ENCODE results near the gene PGBD1.
"Not testable (repeated sequence)": the region's sequence is repeated elsewhere in the genome, so short reads cannot be mapped to it uniquely, and the experiment has no call there.

The PGBD1 gene

DNA sequence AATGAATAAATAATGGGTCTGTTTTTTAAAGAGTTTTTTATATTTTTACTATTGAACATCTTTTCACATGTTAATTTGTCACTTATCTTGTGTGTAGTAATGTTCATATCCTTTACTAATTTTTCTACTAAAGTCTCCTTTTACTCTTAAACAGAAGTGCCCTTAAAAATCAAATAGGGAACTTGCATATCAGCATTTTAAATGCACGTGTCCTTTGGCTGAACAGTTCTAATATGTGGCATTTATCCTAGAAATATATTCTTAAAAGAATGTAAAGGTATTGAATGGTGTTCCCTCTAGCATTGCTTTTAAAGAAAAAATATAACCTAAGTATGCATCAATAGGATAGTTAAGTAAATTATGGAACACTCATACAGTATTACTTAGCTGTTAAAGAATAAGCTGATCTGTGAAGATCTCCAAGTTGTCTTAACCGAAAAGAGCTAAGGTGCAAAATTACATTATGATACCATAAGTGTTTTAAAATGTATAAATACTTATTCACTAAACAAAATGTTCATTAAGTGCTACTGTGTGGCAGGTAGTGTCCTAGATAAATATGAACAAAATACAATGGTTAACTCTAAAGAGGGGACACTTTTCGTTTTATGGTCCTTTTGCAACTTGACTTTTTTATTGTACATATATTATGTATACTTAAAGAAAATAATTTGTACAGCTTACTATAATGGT is 631 bp upstream of the PGBD1 start:
- no peaks in the 10 kb centered on the region for H3K27me3 ChIP-seq (ENCODE audit: control insufficient read depth, insufficient read depth, low read length)
- H3K4me3 ChIP-seq (ENCODE audit: low read length) = peak overlapping the region; percentile 79
- no peak overlapping the region for H3K27ac ChIP-seq (ENCODE audit: low read length)
- no peaks in the 10 kb centered on the region for H3K4me1 ChIP-seq (ENCODE audit: control insufficient read depth, low read depth, low read length)
- H3K36me3 ChIP-seq (ENCODE audit: control insufficient read depth, low read depth, low read length) = peaks cover 28% of the 10 kb centered on the region
- peak overlapping the region; percentile 71 for H3K9ac ChIP-seq (ENCODE audit: low read length)
- H3K9me3 ChIP-seq (ENCODE audit: control insufficient read depth, low read depth, low read length) = no peaks in the 10 kb centered on the region

DNA sequence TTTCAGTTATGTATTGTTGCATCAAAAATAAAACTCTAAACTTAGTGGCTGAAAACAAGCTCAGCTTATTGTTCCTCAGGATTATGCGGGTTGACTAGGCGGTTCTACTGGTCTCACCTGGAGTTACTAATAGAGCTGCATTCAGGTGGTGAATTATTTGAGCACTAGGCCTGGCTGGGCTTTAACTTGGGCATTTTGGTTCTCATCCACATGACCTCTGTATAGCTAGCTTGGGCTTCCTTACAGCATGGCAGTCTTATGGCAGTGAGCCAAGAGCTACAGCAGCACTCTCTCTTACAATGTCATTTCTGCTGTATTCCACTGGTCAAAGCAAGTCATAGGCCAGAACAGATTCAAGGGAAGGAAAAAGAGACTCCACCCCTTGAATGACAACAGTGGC is 1.6 kb downstream of the PGBD1 start:
- Histone ChIP-seq H3K36me3 (ENCODE audit: control insufficient read depth, low read depth, low read length) (peaks cover 31% of the 10 kb centered on the region), H3K4me1 (ENCODE audit: control insufficient read depth, low read depth, low read length) (no peaks in the 10 kb centered on the region), H3K4me3 (ENCODE audit: low read length) (peak overlapping the region; percentile 79), H3K9me3 (ENCODE audit: control insufficient read depth, low read depth, low read length) (no peaks in the 10 kb centered on the region), H3K27me3 (ENCODE audit: control insufficient read depth, insufficient read depth, low read length) (no peaks in the 10 kb centered on the region), H3K27ac (ENCODE audit: low read length) (no peak overlapping the region), H3K9ac (ENCODE audit: low read length) (no peak overlapping the region)

DNA sequence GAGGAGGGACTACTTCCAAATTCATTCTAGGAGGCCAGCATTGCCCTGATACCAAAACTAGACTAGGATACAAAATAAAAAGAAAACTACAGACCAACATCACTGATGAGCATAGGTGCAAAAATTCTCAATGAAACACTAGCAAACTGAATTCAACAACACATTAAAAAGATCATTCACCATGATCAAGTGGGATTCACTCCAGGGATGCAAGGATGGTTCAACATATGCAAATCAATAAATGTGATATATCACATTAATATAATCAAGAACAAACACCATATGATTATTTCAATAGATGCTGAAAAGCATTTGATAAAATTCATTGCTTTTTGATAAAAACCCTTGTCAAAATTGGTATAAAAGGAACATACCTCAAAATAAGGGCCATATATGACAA is 10.2 kb downstream of the PGBD1 start:
- no peaks in the 10 kb centered on the region for H3K4me1 ChIP-seq (ENCODE audit: control insufficient read depth, low read depth, low read length)
- no peak overlapping the region for H3K9ac ChIP-seq (ENCODE audit: low read length)
- no peak overlapping the region for H3K4me3 ChIP-seq (ENCODE audit: low read length)
- no peaks in the 10 kb centered on the region for H3K27me3 ChIP-seq (ENCODE audit: control insufficient read depth, insufficient read depth, low read length)
- peaks cover 23% of the 10 kb centered on the region for H3K36me3 ChIP-seq (ENCODE audit: control insufficient read depth, low read depth, low read length)
- H3K9me3 ChIP-seq (ENCODE audit: control insufficient read depth, low read depth, low read length) = no peaks in the 10 kb centered on the region
- H3K27ac ChIP-seq (ENCODE audit: low read length) = no peak overlapping the region

DNA sequence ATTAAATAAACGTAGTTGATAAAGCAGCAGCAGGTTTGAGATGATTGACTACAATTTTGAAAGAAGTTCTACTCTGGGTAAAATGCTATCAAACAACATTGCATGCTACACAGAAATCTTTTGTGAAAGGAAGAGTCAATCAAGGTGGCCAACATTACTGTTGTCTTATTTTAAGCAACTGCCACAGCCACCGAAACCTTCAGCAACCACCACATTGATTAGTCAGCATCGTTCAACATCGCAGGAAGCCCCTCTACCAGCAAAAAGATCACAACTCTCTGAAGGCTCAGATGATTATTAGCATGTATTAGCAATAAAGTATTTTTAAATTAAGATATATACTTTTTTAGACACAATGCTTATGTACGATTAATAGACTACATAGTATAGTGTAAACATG is 14.0 kb downstream of the PGBD1 start:
- Histone ChIP-seq H3K27me3 (ENCODE audit: control insufficient read depth, insufficient read depth, low read length) (no peaks in the 10 kb centered on the region), H3K9ac (ENCODE audit: low read length) (no peak overlapping the region), H3K9me3 (ENCODE audit: control insufficient read depth, low read depth, low read length) (no peaks in the 10 kb centered on the region), H3K27ac (ENCODE audit: low read length) (no peak overlapping the region), H3K4me3 (ENCODE audit: low read length) (no peak overlapping the region), H3K4me1 (ENCODE audit: control insufficient read depth, low read depth, low read length) (no peaks in the 10 kb centered on the region), H3K36me3 (ENCODE audit: control insufficient read depth, low read depth, low read length) (peaks cover 5% of the 10 kb centered on the region)

DNA sequence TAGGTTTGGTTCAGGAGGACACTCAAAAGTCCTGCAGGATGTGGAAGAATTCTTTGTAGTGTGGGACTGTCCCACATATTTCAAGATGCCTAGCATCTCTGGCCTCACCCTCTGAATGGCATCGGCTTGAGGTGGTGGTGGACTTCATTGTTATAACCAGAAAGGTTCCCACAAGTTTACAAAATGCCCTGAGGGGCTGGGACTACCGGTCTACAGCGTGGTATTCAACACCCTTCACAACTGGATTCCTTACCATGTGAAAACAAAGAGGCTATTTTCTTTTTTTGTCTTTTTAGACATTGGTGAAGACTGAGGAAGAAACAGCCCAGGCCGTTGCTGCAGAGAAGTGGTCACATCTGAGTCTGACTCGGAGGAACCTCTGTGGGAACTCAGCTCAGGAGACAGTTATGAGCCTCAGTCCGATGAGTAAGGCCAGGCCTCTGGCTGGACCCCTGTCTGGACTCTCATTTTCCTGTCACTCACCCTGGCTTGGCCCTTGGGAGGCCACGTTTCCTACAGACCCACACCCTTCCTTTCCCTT is 15.2 kb downstream of the PGBD1 start:
- H3K4me3 ChIP-seq (ENCODE audit: low read length) = no peak overlapping the region
- H3K36me3 ChIP-seq (ENCODE audit: control insufficient read depth, low read depth, low read length) = peaks cover 10% of the 10 kb centered on the region
- H3K27ac ChIP-seq (ENCODE audit: low read length) = no peak overlapping the region
- H3K9me3 ChIP-seq (ENCODE audit: control insufficient read depth, low read depth, low read length) = no peaks in the 10 kb centered on the region
- no peaks in the 10 kb centered on the region for H3K4me1 ChIP-seq (ENCODE audit: control insufficient read depth, low read depth, low read length)
- H3K9ac ChIP-seq (ENCODE audit: low read length) = no peak overlapping the region
- H3K27me3 ChIP-seq (ENCODE audit: control insufficient read depth, insufficient read depth, low read length) = no peaks in the 10 kb centered on the region

DNA sequence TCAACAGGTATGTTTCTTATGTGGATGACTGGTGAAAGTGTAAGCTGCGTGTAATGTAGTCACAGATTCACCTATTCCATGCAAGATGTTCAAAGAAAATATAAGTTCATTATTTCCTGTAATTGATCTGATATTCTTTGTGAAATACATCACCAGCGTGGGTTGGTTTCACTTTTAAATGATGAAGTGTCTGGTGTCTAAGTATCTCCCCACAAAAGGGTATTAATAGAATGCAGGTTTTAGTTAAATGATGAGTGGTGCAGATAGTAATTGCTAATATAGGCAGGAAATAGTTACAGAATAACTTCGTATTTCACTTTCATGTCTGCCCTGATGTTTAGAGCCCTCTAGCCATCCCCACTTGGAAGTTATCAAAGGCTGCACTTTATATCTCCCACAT is 22.2 kb downstream of the PGBD1 start:
- Histone ChIP-seq H3K9ac (ENCODE audit: low read length) (no peak overlapping the region), H3K4me3 (ENCODE audit: low read length) (no peak overlapping the region), H3K27ac (ENCODE audit: low read length) (no peak overlapping the region), H3K9me3 (ENCODE audit: control insufficient read depth, low read depth, low read length) (no peaks in the 10 kb centered on the region), H3K4me1 (ENCODE audit: control insufficient read depth, low read depth, low read length) (no peaks in the 10 kb centered on the region), H3K36me3 (ENCODE audit: control insufficient read depth, low read depth, low read length) (peaks cover 7% of the 10 kb centered on the region), H3K27me3 (ENCODE audit: control insufficient read depth, insufficient read depth, low read length) (no peaks in the 10 kb centered on the region)

DNA sequence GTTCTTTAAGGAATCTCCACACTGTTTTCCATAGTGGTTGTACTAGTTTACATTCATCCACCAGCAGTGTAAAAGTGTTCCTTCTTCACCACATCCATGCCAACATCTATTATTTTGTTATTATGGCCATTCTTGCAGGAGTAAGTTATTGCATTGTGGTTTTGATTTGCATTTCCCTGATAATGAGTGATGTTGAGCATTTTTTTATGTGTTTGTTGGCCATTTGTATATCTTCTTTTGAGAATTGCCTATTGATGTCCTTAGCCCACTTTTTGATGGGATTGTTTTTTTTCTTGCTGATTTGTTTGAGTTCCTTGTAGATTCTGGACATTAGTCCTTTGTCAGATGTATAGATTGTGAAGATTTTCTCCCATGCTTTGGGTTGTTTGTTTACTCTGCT is 25.0 kb downstream of the PGBD1 start:
- H3K4me1 ChIP-seq (ENCODE audit: control insufficient read depth, low read depth, low read length); H3K27ac ChIP-seq (ENCODE audit: low read length); H3K4me3 ChIP-seq (ENCODE audit: low read length); H3K9me3 ChIP-seq (ENCODE audit: control insufficient read depth, low read depth, low read length); H3K27me3 ChIP-seq (ENCODE audit: control insufficient read depth, insufficient read depth, low read length); H3K36me3 ChIP-seq (ENCODE audit: control insufficient read depth, low read depth, low read length); H3K9ac ChIP-seq (ENCODE audit: low read length): not testable (repeated sequence)

DNA sequence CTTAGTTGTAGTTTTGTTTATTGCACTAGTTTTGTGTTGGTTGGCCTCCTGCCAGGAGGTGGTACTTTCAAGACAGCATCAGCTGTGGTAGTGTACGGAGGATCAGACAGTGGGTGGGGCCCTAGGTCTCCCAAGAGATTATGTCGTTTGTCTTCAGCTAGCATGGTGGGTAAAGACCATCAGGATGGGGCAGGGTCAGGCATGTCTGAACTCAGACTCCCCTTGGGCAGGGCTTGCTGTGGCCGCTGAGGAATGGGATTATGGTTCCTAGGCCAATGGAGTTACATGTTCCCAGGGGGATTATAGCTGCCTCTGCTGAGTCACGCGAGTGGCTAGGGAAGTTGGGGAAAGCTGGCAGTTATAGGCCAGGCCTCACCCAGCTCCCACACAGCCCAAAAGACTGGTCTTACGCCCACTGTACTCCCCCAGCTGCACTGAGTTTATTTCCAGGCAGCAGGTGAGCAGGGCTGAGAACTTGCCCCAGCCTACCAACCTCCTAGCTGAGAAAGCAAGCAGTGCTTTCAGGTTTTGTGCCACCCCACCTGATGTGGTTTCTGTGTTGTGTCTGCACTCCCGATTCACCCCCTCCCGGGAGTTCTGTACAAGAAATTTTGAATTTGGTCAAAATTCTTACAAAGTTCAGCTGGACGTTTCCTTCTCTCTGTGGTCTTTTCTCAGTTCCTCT is 29.9 kb downstream of the PGBD1 start:
- no peaks in the 10 kb centered on the region for H3K27me3 ChIP-seq (ENCODE audit: control insufficient read depth, insufficient read depth, low read length)
- no peaks in the 10 kb centered on the region for H3K4me1 ChIP-seq (ENCODE audit: control insufficient read depth, low read depth, low read length)
- no peak overlapping the region for H3K27ac ChIP-seq (ENCODE audit: low read length)
- H3K36me3 ChIP-seq (ENCODE audit: control insufficient read depth, low read depth, low read length) = no peaks in the 10 kb centered on the region
- no peak overlapping the region for H3K9ac ChIP-seq (ENCODE audit: low read length)
- no peaks in the 10 kb centered on the region for H3K9me3 ChIP-seq (ENCODE audit: control insufficient read depth, low read depth, low read length)
- no peak overlapping the region for H3K4me3 ChIP-seq (ENCODE audit: low read length)

DNA sequence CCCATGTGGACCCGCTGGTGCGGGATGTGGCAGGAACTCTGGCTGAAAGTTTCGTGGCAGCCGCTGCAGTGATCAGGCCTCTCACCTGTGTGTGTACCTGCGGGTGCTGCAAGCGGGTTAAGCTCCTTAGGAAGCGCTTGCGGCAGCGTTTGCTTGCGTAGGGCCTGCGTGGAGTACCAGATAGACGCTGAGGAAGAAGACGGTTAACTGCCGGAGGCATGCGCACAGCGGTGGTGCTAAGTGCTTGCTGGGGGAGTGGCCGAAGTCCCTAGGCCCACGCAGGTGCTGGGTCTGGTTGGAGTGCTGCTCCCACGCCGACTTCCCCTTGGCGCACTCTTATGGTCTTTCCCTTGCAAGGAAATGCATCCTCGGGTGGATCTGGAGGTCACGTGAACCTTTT is 31.6 kb downstream of the PGBD1 start:
- no peaks in the 10 kb centered on the region for H3K4me1 ChIP-seq (ENCODE audit: control insufficient read depth, low read depth, low read length)
- H3K27ac ChIP-seq (ENCODE audit: low read length) = no peak overlapping the region

DNA sequence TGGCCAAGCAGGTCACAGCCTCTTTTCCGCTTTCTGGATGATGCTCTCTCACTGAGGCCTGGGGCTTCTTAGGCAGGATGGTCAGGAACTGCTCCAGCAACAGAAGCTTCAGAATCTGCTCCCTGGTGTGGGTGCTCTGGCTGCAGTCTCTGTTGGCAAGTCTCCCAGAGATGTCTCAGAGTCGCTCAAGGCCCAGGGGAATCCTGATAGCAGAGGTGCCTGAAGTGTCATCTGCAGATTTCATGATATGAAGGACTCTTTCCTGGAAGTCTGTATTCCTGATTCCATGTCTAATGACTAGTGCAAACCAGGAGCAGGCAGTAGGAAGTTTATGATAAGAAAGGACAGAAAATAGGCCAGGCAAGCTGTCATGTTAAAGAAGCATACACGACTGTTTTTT is 34.3 kb downstream of the PGBD1 start:
- no peak overlapping the region for H3K9ac ChIP-seq (ENCODE audit: low read length)
- H3K27ac ChIP-seq (ENCODE audit: low read length) = no peak overlapping the region
- H3K36me3 ChIP-seq (ENCODE audit: control insufficient read depth, low read depth, low read length) = no peaks in the 10 kb centered on the region
- no peaks in the 10 kb centered on the region for H3K9me3 ChIP-seq (ENCODE audit: control insufficient read depth, low read depth, low read length)
- H3K4me1 ChIP-seq (ENCODE audit: control insufficient read depth, low read depth, low read length) = no peaks in the 10 kb centered on the region
- no peak overlapping the region for H3K4me3 ChIP-seq (ENCODE audit: low read length)
- no peaks in the 10 kb centered on the region for H3K27me3 ChIP-seq (ENCODE audit: control insufficient read depth, insufficient read depth, low read length)

More for the DNA sequence above, 31.6 kb downstream of the PGBD1 start:
- Histone ChIP-seq H3K36me3 (ENCODE audit: control insufficient read depth, low read depth, low read length) (no peaks in the 10 kb centered on the region), H3K4me3 (ENCODE audit: low read length) (no peak overlapping the region), H3K9me3 (ENCODE audit: control insufficient read depth, low read depth, low read length) (no peaks in the 10 kb centered on the region), H3K27me3 (ENCODE audit: control insufficient read depth, insufficient read depth, low read length) (no peaks in the 10 kb centered on the region), H3K9ac (ENCODE audit: low read length) (no peak overlapping the region)

DNA sequence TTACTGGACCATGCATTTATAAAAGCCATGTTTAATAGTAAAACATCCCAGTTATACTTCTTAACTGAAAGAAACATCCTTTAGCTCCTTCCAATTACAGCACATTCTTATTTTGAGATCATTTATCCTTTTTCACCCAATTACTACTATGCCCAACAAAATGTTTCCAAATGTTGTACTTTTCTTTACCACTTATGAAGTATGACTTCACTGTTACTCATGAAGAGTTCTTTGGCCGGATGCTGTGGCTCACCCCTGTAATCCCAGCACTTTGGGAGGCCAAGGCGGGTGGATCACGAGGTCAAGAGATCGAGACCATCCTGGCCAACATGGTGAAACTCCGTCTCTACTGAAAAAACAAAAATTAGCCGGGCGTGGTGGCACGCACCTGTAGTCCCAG is 36.5 kb downstream of the PGBD1 start:
- H3K27me3 ChIP-seq (ENCODE audit: control insufficient read depth, insufficient read depth, low read length); H3K27ac ChIP-seq (ENCODE audit: low read length); H3K36me3 ChIP-seq (ENCODE audit: control insufficient read depth, low read depth, low read length); H3K4me3 ChIP-seq (ENCODE audit: low read length); H3K9ac ChIP-seq (ENCODE audit: low read length); H3K9me3 ChIP-seq (ENCODE audit: control insufficient read depth, low read depth, low read length); H3K4me1 ChIP-seq (ENCODE audit: control insufficient read depth, low read depth, low read length): not testable (repeated sequence)

DNA sequence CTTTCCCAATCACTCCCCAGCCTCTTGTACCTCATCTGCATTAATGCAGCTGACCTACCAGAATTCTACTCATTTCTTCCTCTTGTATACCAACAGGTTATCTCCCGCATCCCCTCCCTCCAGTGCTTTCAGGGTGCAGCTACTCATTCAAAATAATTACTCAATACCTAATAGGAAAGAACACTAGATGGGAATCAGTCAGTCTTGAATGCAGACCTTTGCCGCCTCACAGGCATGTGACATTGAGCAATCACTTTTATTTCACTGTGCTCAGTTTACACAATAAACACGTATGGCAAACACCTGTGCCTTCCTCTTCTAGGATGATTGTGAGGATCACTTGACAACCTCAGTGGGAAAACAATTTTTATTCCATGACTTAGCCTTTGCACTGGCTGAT is 41.3 kb downstream of the PGBD1 start:
- Histone ChIP-seq H3K4me3 (ENCODE audit: low read length) (no peak overlapping the region), H3K4me1 (ENCODE audit: control insufficient read depth, low read depth, low read length) (no peaks in the 10 kb centered on the region), H3K36me3 (ENCODE audit: control insufficient read depth, low read depth, low read length) (peaks cover 13% of the 10 kb centered on the region), H3K9me3 (ENCODE audit: control insufficient read depth, low read depth, low read length) (peaks cover 18% of the 10 kb centered on the region), H3K9ac (ENCODE audit: low read length) (no peak overlapping the region), H3K27me3 (ENCODE audit: control insufficient read depth, insufficient read depth, low read length) (no peaks in the 10 kb centered on the region), H3K27ac (ENCODE audit: low read length) (no peak overlapping the region)

Measured in iPS-18a (cell line).